Progenitor cell of endocrine pancreas (in vitro differentiated cells): ENCODE results near the gene BLOC1S6. TPM values are rescaled to one million over a fixed set of nuclear protein-coding genes. Genes with fewer than 3 reads are reported as not detected.

Source experiments
- DNase-seq: peaks from one replicate; pipeline ENCODE4 v3.0.0; 2021; ENCODE audit warnings: low spot score; ENCODE audit not compliant: unreplicated experiment
- H3K27ac Mint-ChIP-seq: 2 replicates; pipeline ENCODE4 v1.8.0; 2021; ENCODE audit warnings: mild to moderate bottlenecking, moderate library complexity, mixed read lengths
- H3K27me3 Mint-ChIP-seq: 2 replicates; pipeline ENCODE4 v1.8.0; 2021; ENCODE audit warnings: mixed read lengths
- H3K36me3 Mint-ChIP-seq: 2 replicates; pipeline ENCODE4 v1.8.0; 2022; ENCODE audit warnings: mixed read lengths; ENCODE audit not compliant: insufficient read depth
- H3K4me1 Mint-ChIP-seq: 2 replicates; pipeline ENCODE4 v1.8.0; 2021; ENCODE audit warnings: low read depth, mixed read lengths
- H3K4me3 Mint-ChIP-seq: 2 replicates; pipeline ENCODE4 v1.8.0; 2021; ENCODE audit warnings: low read depth, mild to moderate bottlenecking, moderate library complexity, mixed read lengths
- H3K9me3 Mint-ChIP-seq: 2 replicates; pipeline ENCODE4 v1.8.0; 2021; ENCODE audit warnings: low read depth, mixed read lengths
- CTCF ChIP-seq: fragments of 200-600 bp; sonication (generic); IDR thresholded peaks from one replicate; pipeline ENCODE4 v1.5.0; 2021; ENCODE audit warnings: antibody characterized with exemption, mild to moderate bottlenecking; ENCODE audit not compliant: unreplicated experiment
- total RNA-seq: library from RNA; stranded (reverse); gene quantifications from 2 replicates; pipeline ENCODE4 v1.2.1, GENCODE V29; 2021

Gene BLOC1S6
- total RNA-seq, 1 donor from 2014 or later: 45.8 TPM

GRCh38 chr15:45606413-45606812, 19.2 kb downstream of the BLOC1S6 start:
- Mint-ChIP-seq H3K36me3 (peaks cover 12% of the 10 kb centered on the region), H3K27me3 (no peaks in the 10 kb centered on the region), H3K4me1 (peaks cover 1% of the 10 kb centered on the region), H3K4me3 (no peak overlapping the region), H3K9me3 (no peaks in the 10 kb centered on the region), H3K27ac (no peak overlapping the region)
- no peak for DNase-seq
- no peak for TF ChIP-seq CTCF

GRCh38 chr15:45606841-45607240, 19.7 kb downstream of the BLOC1S6 start:
- no peak overlapping the region for H3K4me3 Mint-ChIP-seq
- no peaks in the 10 kb centered on the region for H3K4me1 Mint-ChIP-seq
- no peak for DNase-seq
- no peak for TF ChIP-seq CTCF
- H3K27ac Mint-ChIP-seq: no peak overlapping the region
- peaks cover 11% of the 10 kb centered on the region for H3K36me3 Mint-ChIP-seq
- no peaks in the 10 kb centered on the region for H3K27me3 Mint-ChIP-seq
- H3K9me3 Mint-ChIP-seq: no peaks in the 10 kb centered on the region

DNA sequence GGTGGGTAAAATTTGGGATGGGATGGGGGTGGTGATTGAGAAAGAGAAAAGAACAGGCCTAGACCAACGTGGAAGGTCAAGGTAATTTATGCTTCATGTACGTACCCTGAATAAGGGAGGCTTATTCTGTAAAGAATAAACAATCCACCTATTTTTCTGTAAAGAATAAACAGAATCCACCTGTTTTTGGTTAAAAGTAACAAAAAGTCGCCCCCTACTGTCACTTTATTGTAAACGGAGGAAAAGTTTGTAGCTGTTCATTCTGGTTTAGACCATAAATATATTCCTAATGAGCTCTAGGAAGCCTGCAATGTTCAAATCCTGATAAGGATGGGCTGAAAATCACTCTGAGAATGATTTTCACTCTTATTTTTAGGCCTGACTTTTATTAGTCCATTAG, 24.1 kb downstream of the BLOC1S6 start:
- peaks cover 7% of the 10 kb centered on the region for H3K36me3 Mint-ChIP-seq
- H3K4me3 Mint-ChIP-seq: no peak overlapping the region
- no peaks in the 10 kb centered on the region for H3K27me3 Mint-ChIP-seq
- TF ChIP-seq CTCF: peak; percentile 59
- no peak for DNase-seq
- H3K4me1 Mint-ChIP-seq: no peaks in the 10 kb centered on the region
- no peak overlapping the region for H3K27ac Mint-ChIP-seq
- no peaks in the 10 kb centered on the region for H3K9me3 Mint-ChIP-seq

GRCh38 chr15:45612790-45613415, 25.7 kb downstream of the BLOC1S6 start:
- Mint-ChIP-seq H3K27ac (no peak overlapping the region), H3K9me3 (no peaks in the 10 kb centered on the region)
- DNase-seq: no peak

DNA sequence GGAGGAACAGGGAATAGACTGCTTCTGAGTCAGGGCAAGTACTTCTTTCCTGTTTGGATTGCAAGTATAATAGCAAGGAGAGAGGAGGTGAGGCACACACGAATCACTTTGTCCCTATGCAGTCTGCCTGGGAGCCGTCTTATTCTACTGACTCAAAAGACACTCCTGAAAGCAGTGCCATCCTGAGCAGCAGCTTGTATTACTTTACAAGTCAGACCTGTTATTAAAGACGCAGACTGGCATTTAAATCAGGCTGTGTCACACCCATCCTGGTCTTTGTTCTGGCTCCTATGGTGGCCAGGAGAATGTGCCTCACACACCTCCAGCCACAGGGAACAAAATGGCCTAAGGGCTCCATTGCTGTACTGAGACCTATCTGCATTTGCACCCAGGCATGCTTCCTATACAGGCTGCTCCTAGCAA, 29.7 kb downstream of the BLOC1S6 start:
- H3K27me3 Mint-ChIP-seq: peaks cover 9% of the 10 kb centered on the region
- H3K27ac Mint-ChIP-seq: no peak overlapping the region
- H3K36me3 Mint-ChIP-seq: no peaks in the 10 kb centered on the region
- H3K9me3 Mint-ChIP-seq: no peaks in the 10 kb centered on the region
- TF ChIP-seq CTCF: no peak
- DNase-seq: no peak
- no peak overlapping the region for H3K4me3 Mint-ChIP-seq
- no peaks in the 10 kb centered on the region for H3K4me1 Mint-ChIP-seq

More at GRCh38 chr15:45612790-45613415, 25.7 kb downstream of the BLOC1S6 start:
- Mint-ChIP-seq H3K4me3 (no peak overlapping the region), H3K36me3 (peaks cover 5% of the 10 kb centered on the region), H3K27me3 (no peaks in the 10 kb centered on the region), H3K4me1 (no peaks in the 10 kb centered on the region)
- no peak for TF ChIP-seq CTCF
